Prostate gland (tissue), 2 donors: ENCODE results near the gene TMEM86A. TPM values are rescaled to one million over a fixed set of nuclear protein-coding genes. Genes with fewer than 3 reads are reported as not detected.

ENCODE experiments used
- DNase-seq: peaks from one replicate; pipeline ENCODE4 v3.0.0-alpha.2; 2019; ENCODE audit warnings: low spot score
- H3K27ac ChIP-seq, 2 donors: fragments of 200-600 bp; sonication (generic); 2 replicates each; pipeline ENCODE4 v1.5.1; 2017 to 2019
- H3K27me3 ChIP-seq: fragments of 200-600 bp; sonication (generic); replicated peaks from 2 replicates; pipeline ENCODE4 v1.5.1; 2019; ENCODE audit not compliant: insufficient read depth
- H3K36me3 ChIP-seq, 2 donors: fragments of 200-600 bp; sonication (generic); 1 replicate in 1 of 2; 2 replicates in 1 of 2; pipeline versions ENCODE4 v1.5.1 to v1.8.1; 2017 to 2019
- H3K4me1 ChIP-seq: fragments of 200-600 bp; sonication (generic); replicated peaks from 2 replicates; pipeline ENCODE4 v1.5.1; 2019
- H3K4me3 ChIP-seq, 2 donors: fragments of 200-600 bp; sonication (generic); 2 replicates each; pipeline ENCODE4 v1.5.1; 2017 to 2019
- H3K9me3 ChIP-seq: fragments of 200-600 bp; sonication (generic); 2 replicates; pipeline ENCODE4 v1.5.1; 2017
- POLR2A ChIP-seq: fragments of 450-650 bp; IDR thresholded peaks from one replicate; pipeline ENCODE4 v1.6.1; 2016; ENCODE audit warnings: antibody characterized with exemption, mild to moderate bottlenecking
- POLR2AphosphoS5 ChIP-seq: sonication (generic); formaldehyde crosslinking; IDR thresholded peaks from one replicate; pipeline ENCODE4 v1.6.1; 2017; ENCODE audit warnings: antibody characterized with exemption
- WGBS: methylation state at CpG from one replicate; pipeline ENCODE4 v1.1.5; 2018; 5-methylcytosine and 5-hydroxymethylcytosine counted together
- intact Hi-C: fragments of 100-400 bp; cut with DNase I; formaldehyde crosslinking; loops from one replicate; pipeline ENCODE4 v1.14.2; 2022
- total RNA-seq, 2 donors: library from RNA; depleted of rRNA; stranded (reverse); fragments of >200 nt; gene quantifications; one replicate each; pipeline ENCODE4 v1.1.0, GENCODE V29; 2016
- TF ChIP-seq, protein P1 (sequence below), 4 experiments: fragments of 200-600 bp in 2 of 4; fragments of 450-650 bp in 2 of 4; sonication (generic) in 2 of 4; IDR thresholded peaks; 1 replicate in 3 of 4; 2 replicates in 1 of 4; pipeline ENCODE4 v1.5.1; 2016 to 2019; ENCODE audit warnings: antibody characterized with exemption in 4 of 4, mild to moderate bottlenecking in 2 of 4, moderate library complexity in 2 of 4

TMEM86A gene
- total RNA-seq, 2 donors from 2014 or later, result 3.2 to 6.5 TPM

DNA sequence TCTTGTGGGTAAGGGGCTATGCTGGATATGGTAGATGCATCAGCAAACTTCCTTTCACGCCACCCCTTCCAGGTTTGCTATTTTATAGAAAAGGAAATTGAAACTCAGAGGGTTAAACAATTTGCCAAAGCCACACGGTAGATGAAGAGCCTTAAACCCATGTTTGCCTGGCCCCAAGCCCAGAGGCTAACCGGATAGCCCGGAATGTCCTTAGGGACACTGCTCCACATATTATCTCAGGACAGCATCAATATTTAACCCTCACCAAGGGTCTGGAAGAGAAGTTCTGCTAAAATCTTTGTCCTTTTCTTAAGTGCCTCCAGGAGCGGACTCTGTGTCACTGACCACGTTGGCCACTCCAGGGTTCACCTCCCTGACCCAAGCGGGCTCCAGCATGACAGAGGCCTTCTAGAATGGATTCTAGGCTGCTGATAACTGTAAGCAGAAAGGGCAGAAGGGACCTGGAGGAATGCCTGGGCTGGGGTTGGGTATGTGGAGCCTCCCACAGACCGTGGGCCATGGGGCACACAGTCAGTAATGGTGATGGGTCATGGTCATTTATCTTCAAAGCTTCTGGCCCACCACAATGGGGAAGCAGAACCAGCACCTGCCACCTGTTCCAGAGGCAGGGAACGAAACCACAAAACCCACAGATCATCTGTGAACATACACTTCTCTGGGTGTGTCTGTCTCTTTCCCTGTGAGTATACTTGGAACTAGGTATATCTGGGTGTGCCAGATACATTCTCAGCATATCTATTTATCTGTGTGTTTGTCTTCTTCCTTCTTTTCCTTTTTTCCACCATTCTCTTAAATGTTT lies 5.4 kb upstream of the TMEM86A start:
- TF ChIP-seq POLR2AphosphoS5, result peak; percentile 31
- TF ChIP-seq, protein P1, sequence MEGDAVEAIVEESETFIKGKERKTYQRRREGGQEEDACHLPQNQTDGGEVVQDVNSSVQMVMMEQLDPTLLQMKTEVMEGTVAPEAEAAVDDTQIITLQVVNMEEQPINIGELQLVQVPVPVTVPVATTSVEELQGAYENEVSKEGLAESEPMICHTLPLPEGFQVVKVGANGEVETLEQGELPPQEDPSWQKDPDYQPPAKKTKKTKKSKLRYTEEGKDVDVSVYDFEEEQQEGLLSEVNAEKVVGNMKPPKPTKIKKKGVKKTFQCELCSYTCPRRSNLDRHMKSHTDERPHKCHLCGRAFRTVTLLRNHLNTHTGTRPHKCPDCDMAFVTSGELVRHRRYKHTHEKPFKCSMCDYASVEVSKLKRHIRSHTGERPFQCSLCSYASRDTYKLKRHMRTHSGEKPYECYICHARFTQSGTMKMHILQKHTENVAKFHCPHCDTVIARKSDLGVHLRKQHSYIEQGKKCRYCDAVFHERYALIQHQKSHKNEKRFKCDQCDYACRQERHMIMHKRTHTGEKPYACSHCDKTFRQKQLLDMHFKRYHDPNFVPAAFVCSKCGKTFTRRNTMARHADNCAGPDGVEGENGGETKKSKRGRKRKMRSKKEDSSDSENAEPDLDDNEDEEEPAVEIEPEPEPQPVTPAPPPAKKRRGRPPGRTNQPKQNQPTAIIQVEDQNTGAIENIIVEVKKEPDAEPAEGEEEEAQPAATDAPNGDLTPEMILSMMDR (IDR thresholded peaks at IDR 0.05), result no peak
- intact Hi-C loops, result no loop called here

DNA sequence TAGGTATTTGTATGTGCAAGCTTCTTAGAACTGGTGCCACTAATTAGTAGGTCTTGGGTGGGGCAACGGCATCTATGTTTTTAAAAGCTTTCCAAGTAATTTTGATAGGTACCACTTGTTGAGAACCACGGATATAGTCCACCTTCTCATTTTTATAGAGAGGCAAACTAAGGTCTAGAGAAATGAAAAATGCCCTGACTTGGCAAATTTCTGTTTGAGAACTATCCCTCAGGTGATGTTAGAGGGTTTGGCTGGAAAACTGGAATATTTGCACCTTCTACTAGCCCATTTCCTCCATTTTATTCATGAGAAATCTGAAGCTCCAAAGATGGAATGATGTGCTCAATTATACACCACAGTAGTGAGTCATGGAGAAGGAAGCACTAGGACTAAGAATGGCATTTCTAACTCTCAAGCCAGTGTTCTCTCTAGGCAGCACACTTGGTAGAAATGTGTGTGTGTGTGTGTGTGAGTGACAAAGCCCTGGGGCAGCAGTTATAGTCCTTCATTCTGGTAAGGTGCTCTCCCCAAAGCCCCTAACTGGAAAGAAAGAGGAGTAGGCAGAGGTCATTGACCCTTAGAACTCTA lies 1.8 kb upstream of the TMEM86A start:
- no peak overlapping the region for H3K4me3 ChIP-seq
- WGBS, result 84% methylated on average over 2 of the region's 2 CpGs

More for the DNA sequence above, 5.4 kb upstream of the TMEM86A start:
- 56% methylated on average over 9 of the region's 9 CpGs for WGBS
- Histone ChIP-seq H3K27ac (no peak overlapping the region), H3K4me3 (no peak overlapping the region), H3K9me3 (no peaks in the 10 kb centered on the region), H3K27me3 (no peaks in the 10 kb centered on the region), H3K36me3 (no peaks in the 10 kb centered on the region), H3K4me1 (peaks cover 5% of the 10 kb centered on the region)
- DNase-seq, result peak; percentile 42

DNA sequence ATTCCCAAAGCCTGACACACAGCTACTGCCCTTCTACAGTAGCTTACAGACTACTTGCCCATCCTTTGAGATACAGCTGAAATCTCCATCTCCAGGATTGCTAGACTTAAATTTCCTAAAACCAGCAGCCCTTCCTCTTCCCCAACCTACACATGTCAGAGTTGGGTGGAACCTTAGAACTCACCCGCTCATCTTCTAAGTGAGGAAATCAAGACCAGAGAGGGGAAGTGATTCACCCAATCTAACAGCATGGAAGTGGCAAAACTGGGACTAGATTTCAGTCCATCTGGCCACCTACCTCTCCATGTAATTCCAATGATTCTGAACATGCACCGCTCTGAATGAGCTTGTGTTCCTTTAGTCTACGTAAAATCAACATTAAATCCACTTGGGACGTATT lies 1.0 kb upstream of the TMEM86A start:
- WGBS, result 85% methylated on average over 4 of the region's 4 CpGs
- intact Hi-C loops, result loop anchor here (5.0 kb wide), 1 partner anchor 65 kb away; the partner anchor contains the start of gene SPTY2D1
- TF ChIP-seq POLR2A (no peak), POLR2AphosphoS5 (no peak)
- TF ChIP-seq, protein P1 (IDR thresholded peaks at IDR 0.05), result no peak

More for the DNA sequence above, 1.8 kb upstream of the TMEM86A start:
- Histone ChIP-seq H3K4me1 (peaks cover 5% of the 10 kb centered on the region), H3K27me3 (no peaks in the 10 kb centered on the region), H3K9me3 (no peaks in the 10 kb centered on the region), H3K27ac (no peak overlapping the region), H3K36me3 (no peaks in the 10 kb centered on the region)
- no peak for DNase-seq
- intact Hi-C loops, result loop anchor here (5.0 kb wide), 1 partner anchor 64 kb away; the partner anchor contains the start of gene SPTY2D1
- TF ChIP-seq POLR2AphosphoS5 (no peak), POLR2A (no peak)
- TF ChIP-seq, protein P1 (IDR thresholded peaks at IDR 0.05), result no peak

DNA sequence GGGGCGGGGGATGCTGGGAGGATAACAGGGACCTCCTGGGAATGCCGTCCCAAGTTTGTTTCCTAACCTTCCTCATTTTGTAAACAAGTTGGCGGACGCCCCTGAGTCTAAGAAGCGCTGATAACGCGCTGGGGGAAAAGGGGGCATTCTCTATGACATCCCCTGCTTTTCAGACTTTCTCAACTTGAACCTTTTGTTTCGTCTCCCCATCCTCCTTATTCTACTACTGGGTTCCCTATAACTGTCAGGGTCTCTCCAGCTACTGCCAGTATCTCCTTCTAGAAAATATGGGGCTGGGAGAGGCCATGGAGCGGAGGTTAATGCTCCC lies 654 bp downstream of the TMEM86A start:
- Histone ChIP-seq H3K27ac (peak overlapping the region; percentile 75 to 79), H3K9me3 (no peaks in the 10 kb centered on the region), H3K27me3 (no peaks in the 10 kb centered on the region), H3K36me3 (no peaks in the 10 kb centered on the region), H3K4me3 (peak overlapping the region; percentile 90 to 97), H3K4me1 (no peaks in the 10 kb centered on the region)
- intact Hi-C loops, result loop anchor here (5.0 kb wide), 1 partner anchor 67 kb away; the partner anchor contains the start of gene SPTY2D1
- TF ChIP-seq, protein P1 (IDR thresholded peaks at IDR 0.05), result no peak
- no peak for TF ChIP-seq POLR2A
- TF ChIP-seq POLR2AphosphoS5, result no peak
- 11% methylated on average over 9 of the region's 9 CpGs for WGBS
- no peak for DNase-seq

More for the DNA sequence above, 1.0 kb upstream of the TMEM86A start:
- H3K4me1 ChIP-seq, result peaks cover 5% of the 10 kb centered on the region
- H3K36me3 ChIP-seq, result no peaks in the 10 kb centered on the region
- no peaks in the 10 kb centered on the region for H3K27me3 ChIP-seq
- DNase-seq, result no peak
- H3K4me3 ChIP-seq, result no peak overlapping the region
- H3K9me3 ChIP-seq, result no peaks in the 10 kb centered on the region
- H3K27ac ChIP-seq, result no peak overlapping the region
